ENCODE data around the gene PDZRN4.
A peak's percentile ranks its signal among the peaks of the same experiment; 100 is the strongest.
"Not testable (repeated sequence)": the region's sequence is repeated elsewhere in the genome, so short reads cannot be mapped to it uniquely, and the experiment has no call there.

Gene PDZRN4

DNA sequence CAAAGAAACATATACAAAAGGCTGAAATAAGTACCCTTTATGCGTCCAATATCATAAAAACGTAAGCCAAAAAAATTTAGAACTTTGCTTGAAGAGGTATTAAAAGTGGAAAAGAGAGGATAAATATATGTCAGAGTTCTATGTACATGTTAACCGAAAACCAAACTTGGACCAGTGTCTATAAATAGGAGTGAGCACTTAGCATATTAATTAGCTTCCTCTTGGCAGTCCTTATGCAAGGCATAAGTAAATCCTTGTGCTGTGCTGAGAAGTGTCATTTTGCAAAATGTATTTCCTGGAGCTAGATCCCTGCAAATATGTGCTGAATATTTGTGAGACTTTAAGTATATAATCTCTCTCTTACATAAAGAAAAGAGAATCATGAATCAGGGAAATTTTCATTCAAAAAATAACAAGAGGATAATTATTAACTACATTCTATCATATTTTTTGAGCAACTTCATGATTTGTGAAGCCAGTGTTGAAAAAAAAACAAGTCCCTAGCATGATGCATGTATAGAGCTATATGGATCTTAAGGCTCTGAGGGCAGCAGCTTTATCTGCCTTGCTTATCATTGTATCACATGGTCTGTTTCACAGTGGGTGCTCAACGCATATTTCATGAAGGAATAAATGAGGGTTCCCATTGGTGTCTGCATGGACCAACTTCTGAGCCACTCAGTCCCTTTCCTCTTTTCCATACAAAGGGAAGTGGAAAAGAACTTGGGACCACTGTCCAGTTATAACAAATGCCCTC lies 326.1 kb downstream of the PDZRN4 start:
- no peak for DNase-seq (ENCODE audit: low spot score)

DNA sequence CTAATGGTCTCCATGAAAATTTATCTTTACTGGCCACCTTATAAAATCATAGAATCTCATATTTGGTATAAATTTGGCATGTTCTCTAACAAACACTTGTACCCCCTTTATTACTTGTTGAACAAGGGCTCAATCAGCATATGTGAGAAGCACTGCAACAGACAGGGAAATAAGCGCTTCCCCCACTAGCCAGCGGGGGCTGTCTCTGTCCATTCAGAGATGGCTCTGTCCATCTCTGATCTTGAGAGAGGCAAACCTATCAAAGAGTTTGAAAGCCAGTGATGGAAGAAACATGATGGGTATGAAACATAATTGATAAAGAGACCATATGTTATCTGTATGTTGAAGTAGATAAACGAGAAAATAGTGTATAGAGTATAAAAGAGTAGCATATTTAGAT lies 326.8 kb downstream of the PDZRN4 start:
- DNase-seq (ENCODE audit: low spot score) = no peak

DNA sequence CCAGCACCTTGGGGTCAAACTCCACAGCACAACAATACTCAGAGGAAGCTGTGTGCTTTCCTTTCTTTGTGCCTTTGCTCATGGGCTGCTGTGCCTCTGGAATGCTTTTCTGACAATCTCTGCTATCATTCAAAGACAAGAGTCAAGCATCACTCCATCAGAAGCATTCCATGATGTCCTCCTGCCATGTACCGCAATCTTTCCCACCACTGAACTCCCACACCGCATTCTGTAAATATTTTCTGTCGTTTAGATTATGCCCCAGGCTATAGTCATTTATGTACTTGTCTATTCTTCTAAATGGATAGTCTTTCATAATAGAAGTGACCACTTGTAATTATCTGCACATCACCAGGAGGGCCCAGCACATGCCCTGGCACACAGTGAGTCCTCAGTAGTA lies 327.8 kb downstream of the PDZRN4 start:
- DNase-seq (ENCODE audit: low spot score) = no peak

DNA sequence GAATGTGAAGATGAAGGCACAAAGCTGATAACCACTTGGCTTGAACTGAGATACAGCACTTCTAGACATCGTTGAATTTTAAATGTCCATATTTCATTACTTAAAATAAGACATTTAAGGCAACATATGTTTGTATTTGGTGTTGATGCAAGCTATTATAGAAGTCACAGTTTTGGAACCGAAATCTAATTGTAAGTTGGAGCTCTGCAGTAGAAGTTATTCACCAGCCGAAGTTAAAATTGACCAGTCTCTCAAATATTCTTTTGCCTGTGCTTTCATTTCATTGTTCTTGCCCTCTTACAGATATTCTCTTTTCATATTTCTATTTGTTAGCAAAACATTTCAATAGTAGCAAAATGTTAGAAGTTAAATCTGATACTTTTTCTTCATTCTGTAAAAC lies 332.7 kb downstream of the PDZRN4 start:
- no peak for DNase-seq (ENCODE audit: low spot score)

DNA sequence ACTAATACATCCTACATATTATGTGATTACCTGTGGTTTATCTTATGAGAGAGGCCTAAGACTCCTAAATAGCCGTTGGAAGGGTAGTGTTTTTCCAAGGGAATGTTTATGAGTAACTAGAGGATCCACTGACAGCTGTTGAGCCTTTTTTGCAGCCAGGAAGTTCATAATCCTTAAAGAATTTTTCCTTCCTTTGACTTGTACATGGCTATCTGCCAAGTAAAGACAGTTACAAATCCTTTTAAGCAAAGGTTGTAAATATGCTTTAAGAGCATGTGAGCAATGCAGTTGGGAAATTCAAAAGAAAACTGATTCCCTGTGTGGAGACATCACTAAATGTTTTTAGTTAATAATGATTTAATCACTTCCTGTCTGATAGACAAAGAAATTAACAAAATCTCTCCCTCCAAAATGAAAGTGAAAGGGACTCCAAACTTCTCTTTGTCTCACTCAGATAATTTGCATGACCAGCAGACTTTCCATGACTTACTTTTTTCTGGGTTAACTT lies 333.8 kb downstream of the PDZRN4 start:
- peak; percentile 99 for DNase-seq (ENCODE audit: low spot score)

DNA sequence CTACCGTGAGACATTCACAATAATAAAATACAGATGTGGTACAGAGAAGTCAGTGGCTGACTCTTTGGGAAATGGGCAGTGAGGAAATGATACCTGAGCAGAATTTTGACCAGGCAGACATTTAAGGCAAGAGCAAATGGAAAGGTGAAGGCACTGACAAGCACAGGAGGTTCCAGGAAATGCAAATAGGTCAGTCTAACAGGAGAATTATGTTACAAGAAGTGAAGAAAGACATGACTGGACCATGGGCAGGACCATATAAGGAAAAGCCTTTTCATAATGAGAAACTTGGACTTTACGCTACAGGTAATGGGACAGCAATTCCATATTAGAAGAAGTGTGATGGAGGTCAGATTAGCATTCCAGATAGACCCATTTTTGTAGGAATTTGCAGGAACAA lies 338.9 kb downstream of the PDZRN4 start:
- DNase-seq (ENCODE audit: low spot score) = no peak

DNA sequence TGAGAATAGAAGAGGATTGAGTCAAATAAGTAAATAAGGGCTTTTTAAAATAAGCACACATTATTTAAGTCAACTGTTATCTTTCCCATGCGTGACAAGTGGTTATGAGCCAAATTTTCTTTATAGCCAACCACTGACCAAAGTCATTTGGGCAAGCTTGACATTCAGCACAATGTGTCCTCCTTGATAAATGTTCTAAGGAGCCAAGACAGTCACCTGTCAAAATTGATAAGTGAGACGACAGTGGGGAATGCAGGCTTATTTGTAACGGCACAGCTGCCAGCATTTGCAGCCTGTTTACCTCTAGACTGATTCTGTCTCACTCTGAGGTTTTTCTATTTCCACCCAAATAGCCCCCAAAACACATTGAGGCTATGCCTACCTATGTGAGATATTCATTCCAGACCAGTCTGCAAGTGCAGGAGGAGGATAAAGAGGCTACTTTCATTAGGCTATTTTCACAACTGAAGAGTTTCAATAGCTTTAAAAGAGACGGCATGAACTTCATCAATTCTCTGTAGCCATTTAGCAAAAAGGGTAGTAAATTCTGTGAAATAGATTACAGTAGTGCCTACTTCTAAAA lies 339.5 kb downstream of the PDZRN4 start:
- no peak for DNase-seq (ENCODE audit: low spot score)

DNA sequence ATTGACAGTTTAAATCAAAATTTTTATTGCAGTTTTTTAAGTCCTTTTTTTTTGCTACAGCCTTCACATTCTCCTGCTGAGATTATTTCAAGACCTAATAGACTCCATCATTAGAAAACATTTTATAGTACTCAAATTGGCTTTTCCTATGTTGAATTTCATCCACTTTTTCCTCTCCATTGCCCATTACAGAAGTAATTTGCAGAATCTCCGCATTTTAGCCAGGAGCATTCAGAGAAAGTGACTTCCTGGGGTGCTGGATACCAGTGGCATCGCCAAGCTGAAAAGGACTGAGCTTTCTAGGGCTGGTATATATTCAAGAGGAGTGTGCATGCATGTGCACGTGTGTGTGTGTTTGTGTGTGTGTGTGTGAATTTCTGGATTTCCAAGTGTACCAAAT lies 340.8 kb downstream of the PDZRN4 start:
- no peak for DNase-seq (ENCODE audit: low spot score)

DNA sequence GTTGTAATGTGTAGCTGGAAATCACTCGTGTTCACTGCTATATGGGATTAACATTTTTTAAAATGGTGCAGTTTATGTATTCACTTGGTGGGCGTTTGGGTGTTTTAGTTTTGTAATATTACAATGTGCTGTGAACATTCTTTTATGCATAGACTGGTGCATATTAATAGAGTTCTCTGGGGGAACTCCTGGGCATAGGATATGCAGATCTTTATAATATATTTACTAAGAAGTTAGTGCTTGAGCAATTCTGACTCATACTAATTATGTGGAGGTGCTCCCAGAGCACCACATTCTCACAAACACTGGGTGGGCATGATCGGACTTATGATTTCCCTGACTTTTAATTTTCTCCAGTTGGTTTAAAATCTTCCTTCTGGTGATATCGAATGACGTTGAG lies 342.3 kb downstream of the PDZRN4 start:
- no peak for DNase-seq (ENCODE audit: low spot score)

DNA sequence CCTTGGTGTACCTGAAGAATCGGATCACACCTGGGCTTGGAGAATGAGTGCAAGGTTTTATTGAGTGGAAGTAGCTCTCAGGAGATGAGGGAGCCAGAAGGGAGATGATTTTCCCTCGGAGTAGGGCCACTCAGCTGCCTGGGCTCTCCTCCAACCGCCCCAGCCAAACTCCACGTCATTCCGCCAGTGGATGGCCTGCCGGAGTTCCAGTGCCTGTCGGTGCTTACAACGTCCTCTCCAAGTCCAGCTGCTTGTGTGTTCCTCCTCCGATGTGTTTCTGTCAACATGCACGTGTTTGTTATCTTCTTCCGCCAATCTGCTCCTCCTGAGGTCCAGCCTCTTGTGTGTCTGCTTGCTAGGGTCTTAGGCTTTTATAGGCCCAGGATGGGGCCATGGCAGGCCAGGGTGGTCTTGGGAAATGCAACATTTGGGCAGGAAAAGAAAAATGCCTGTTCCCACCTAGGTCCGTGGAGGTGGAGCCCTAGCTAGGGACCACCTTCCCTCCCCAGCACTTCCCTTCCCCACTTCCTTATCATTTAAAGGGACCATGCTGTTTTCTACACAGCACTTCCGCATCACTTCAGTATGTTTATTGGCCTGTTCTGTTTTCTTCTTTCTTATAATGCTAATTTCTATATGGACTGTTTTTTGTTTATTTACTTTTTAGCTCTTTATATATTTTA lies 343.2 kb downstream of the PDZRN4 start:
- DNase-seq (ENCODE audit: low spot score) = no peak

DNA sequence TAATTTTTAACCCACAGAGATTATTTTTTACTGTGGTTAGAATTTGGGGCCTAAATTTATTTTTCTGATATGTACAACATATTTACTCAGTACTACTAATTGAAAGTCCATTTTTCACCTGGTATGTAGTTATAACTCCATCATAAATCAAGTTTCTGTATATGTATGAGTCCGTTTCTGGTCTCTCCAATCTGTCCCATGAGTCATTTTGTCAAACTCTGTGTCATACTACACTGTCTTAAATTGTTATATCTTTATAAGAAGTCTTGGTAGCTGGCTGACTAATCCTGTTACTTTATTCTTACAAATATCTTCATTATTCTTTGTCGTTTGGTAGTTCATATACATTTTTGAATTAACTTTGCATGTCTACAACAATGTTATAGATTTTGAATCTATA lies 344.0 kb downstream of the PDZRN4 start:
- peak; percentile 60 for DNase-seq (ENCODE audit: low spot score)

DNA sequence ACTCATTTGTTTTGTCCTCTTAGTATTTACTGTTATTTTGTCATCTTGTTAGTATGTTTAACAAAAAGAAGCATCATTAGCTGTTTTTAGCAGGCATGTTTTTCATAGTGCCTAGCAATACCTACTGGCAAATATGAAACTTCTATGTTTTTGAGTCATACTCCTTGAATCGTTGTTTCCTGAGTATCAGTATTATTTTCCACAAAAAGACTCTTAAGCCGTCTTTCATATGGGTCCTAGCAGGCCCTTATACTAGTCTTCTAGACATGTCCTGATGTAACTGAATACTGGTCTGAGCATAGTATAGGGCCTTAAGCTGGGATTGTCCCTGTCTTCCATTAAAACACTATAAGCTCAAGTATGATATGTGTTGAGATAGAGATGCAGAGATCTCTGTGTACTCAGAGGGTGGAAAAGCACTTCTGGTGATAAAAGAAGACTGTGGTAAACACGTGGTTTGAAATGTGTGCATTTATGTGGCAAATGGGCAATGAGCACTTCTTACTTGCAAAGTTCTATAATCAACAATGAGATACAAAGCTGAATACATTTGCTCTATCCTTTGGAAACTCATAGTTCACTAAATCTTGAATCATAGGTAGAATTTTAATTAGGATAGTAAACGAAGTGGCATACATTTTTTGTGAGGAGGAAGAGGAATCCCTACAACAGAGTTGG lies 348.8 kb downstream of the PDZRN4 start:
- DNase-seq (ENCODE audit: low spot score) = no peak

DNA sequence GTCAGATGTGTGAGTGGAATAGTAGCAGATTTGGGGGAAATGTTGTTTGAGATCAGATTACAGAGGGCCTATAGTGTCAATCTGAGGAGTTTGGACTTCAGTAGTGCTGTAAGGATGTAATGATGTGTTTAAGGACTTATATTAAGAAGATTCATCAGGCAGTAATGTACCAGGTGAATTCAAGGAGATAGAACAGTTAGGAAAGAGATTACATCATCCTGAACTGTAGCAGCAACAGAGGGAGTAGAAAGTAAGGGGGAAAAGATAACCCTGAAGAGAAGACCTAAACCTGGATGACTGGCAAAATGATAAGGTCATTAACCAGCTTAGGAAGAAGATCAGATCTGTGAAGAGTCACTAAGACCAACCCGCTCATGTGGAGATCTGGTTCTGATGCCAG lies 349.4 kb downstream of the PDZRN4 start:
- DNase-seq (ENCODE audit: low spot score) = no peak

DNA sequence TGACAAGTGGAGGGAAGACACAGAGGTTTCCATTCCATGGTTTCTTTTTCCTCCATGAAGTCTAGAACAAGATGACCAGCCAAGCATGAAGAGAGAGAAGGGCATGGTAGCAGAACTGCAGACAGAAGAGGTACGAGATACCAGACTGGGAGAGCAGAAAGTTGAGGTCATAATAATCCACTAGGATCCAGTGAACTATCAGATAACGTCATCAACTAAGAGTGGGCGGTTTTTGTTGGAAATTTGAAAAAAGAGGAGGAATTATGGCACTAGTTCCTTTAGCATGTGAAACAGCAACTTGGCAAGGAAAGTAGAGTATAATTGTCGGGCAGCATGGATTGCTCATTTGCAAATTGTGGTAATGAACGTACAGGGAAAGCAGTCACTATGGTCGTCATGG lies 357.6 kb downstream of the PDZRN4 start:
- DNase-seq (ENCODE audit: low spot score) = no peak

DNA sequence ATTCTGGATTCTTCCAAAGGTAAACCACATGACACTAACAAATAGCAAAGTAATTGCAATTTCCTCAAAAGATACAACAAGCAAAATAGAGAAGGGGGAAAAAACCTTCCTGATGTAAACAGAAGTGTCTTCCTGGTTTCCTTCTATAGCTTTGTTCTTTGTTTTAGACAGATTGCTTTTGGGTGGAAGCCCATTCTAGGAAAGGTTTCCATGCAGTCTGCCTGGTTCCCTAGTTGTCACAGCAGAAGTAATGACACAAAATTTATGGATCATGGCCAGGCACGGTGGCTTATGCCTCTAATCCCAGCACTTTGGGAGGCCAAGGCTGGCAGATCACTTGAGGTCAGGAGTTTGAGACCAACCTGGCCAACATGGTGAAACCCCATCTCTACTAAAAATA lies 359.0 kb downstream of the PDZRN4 start:
- DNase-seq (ENCODE audit: low spot score) = not testable (repeated sequence)

DNA sequence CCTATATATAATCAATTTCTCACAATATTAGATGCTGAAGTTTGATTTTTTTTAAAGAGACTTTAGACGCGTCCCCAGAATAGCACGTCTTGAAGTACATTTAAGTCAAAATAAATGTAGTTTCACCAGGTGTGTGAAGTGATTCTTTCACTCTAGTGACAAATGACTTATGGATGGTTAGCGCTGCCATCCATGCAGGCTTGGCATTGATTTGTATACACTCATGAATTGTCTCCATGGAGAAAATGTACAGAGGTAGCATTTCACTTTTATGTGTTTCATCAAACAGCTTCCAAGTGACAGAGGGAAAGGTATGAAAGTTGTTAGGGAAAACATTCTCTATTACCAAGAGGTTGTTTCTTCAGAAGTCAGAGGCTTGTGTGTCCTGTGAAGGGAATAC lies 360.8 kb downstream of the PDZRN4 start:
- DNase-seq (ENCODE audit: low spot score) = no peak

DNA sequence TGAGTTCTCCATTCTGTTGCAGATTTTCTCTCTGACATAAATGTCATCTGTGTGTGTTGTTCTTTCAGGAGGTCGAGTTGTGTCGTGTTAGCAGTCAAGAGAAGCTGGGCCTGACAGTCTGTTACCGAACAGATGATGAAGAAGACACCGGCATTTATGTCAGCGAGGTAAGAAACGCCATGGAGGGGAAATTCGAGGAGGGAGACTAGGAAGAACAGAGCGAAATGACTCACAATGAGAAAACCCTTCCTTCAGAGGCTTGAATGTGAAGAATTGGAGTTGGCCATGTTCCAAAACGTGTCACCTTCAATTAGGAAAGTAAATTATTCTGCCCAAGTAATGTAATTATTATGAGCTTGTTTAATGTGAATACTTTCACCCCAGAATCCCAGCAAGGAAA lies 364.5 kb downstream of the PDZRN4 start:
- DNase-seq (ENCODE audit: low spot score) = no peak

DNA sequence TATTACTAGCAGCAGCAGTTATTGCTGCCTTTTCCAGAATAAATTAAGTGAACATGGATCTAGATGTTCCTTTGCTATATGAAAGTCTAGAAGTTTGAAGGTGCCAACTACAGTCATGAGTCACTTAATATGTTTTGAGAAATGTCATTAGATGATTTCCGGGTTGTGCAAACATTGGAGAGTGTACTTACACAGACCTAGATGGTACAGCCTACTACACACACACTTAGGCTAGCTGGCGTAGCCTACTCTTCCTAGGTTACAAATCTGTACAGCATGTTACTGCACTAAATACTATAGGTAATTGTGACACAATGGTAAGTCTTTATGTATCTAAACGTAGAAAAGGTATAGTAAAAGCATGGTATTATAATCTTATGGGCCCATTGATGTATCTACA lies 368.1 kb downstream of the PDZRN4 start:
- no peak for DNase-seq (ENCODE audit: low spot score)

DNA sequence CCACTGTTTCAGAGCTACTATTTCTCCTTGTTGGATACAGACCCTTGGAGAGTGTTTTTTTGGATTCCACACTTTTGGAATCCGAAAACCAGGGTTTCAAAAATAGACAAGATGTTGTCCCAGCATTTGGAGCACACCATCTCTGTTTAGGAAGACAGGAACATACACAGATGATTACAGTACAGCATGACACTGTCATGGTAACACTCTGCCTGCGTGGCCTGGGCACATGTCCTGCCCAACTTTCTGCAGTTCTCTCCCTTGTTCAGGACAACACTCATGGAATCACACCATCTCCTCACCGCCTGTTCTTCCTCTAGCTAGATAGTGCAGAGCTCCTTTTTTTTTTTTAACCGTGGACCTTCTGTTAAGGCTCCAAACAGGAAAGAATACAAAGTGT lies 369.2 kb downstream of the PDZRN4 start:
- DNase-seq (ENCODE audit: low spot score) = no peak

DNA sequence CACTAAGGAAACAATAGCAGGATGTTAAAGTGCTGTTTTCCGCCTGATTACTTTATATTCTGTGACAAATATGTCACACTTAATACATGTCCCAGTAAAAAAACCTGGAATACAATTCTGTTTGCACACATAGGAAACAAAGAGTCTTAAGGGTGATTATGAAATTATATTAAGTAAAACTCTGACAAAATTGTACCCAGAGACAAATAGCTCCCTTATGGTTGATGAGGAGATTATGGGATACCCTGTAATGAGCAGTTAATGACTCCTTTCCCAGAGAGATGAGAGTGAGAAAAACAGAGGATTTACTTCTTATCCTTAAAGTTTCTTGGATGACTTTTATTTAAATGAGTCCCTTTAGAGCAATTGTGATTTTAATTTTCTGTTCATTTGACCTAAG lies 370.6 kb downstream of the PDZRN4 start:
- DNase-seq (ENCODE audit: low spot score) = no peak

DNA sequence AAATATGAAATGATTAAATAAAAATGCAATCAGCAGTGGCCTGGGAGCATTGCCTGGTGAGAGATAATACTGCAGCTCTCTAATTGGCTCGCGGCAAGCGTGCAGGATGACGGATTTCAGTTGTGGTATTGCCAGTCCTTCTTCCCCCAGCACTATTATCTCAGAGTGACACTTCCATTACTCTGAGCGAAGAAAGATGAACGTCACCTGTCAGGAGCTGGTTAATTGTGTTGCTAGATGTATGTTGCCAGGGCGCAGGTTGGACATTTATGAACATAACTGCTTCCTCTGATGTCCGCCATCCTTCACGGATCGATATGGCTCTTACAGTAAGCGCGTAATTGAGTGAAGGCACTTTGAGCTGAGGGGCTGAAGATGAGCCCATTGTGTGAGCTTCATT lies 374.9 kb downstream of the PDZRN4 start:
- no peak for DNase-seq (ENCODE audit: low spot score)

DNA sequence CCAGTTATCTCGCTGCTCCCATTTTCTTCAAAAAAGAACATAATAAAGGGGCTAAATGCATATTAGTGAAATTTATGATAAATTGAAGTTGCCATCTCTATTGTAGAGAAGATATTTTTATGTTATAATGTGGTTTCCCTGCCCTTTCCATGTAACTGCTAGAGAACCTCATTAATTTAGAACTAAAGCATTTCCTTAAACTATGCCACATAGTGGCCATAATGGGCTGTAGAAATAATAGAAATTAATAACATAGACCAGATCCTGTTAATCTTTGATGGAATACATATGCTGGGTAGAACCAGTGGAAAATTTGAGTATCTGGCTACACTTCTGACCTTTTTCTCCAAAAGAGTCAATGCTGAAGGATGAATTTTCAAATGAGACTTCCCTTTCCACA lies 376.7 kb downstream of the PDZRN4 start:
- DNase-seq (ENCODE audit: low spot score) = no peak

DNA sequence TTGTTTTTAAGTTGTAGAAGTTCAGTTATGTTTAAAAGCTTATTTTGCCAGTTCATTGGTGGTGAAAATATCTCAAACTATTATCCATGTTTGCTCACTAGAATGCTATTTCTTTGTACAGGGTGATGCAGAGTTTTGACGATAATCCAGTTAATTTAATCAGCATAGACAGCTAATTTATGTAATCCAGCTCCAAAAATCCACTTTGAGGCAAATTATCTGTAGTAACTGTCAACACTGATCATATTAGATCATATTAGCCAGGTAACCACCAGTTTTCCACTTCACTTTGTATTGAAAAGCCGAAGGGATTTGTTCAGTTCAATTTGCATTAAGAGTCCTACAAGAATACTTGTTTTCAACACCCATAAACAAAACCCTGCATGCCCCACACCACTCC lies 378.6 kb downstream of the PDZRN4 start:
- no peak for DNase-seq (ENCODE audit: low spot score)
